Fibroblast of villous mesenchyme (primary cell): ENCODE measurements around the gene LTF. TPM values are rescaled to one million over a fixed set of nuclear protein-coding genes. Genes with fewer than 3 reads are reported as not detected.

Experiments
- DNase-seq: peaks from one replicate; pipeline ENCODE4 v3.0.0-alpha.2; 2010; ENCODE audit warnings: low read depth
- H3K4me3 ChIP-seq: 2 replicates; pipeline ENCODE4 v1.5.1; 2011; ENCODE audit warnings: low read depth, mild to moderate bottlenecking, low read length
- CTCF ChIP-seq: IDR thresholded peaks from 2 replicates; pipeline ENCODE4 v1.5.1; 2012; ENCODE audit warnings: low read depth, mild to moderate bottlenecking, low read length; ENCODE audit not compliant: insufficient read depth
- total RNA-seq: library from RNA; depleted of rRNA; stranded (reverse); fragments of >200 nt; gene quantifications from 2 replicates; pipeline ENCODE4 v1.2.3, GENCODE V29; 2012

LTF gene
- total RNA-seq, 1 donor = under 0.01 TPM

GRCh38 chr3:46478341-46478740 lies 13.6 kb upstream of the LTF start:
- H3K4me3 ChIP-seq = no peak overlapping the region
- no peak for DNase-seq
- TF ChIP-seq CTCF = no peak

GRCh38 chr3:46477756-46478155 lies 13.1 kb upstream of the LTF start:
- H3K4me3 ChIP-seq = no peak overlapping the region
- TF ChIP-seq CTCF = no peak
- DNase-seq = no peak

- no peak for DNase-seq
- TF ChIP-seq CTCF = no peak
- no peak overlapping the region for H3K4me3 ChIP-seq
Observed at GRCh38 chr3:46477145-46477544, 12.4 kb upstream of the LTF start.

- H3K4me3 ChIP-seq = no peak overlapping the region
- DNase-seq = no peak
- TF ChIP-seq CTCF = no peak
Observed at GRCh38 chr3:46472736-46473135, 8.0 kb upstream of the LTF start.

- no peak overlapping the region for H3K4me3 ChIP-seq
- no peak for TF ChIP-seq CTCF
- no peak for DNase-seq
Observed at GRCh38 chr3:46471371-46471914, 6.7 kb upstream of the LTF start.

- no peak for DNase-seq
- TF ChIP-seq CTCF = no peak
- H3K4me3 ChIP-seq = no peak overlapping the region
Observed at GRCh38 chr3:46470831-46471230, 6.1 kb upstream of the LTF start.

GRCh38 chr3:46469680-46470357 lies 5.1 kb upstream of the LTF start:
- DNase-seq = no peak
- no peak for TF ChIP-seq CTCF
- H3K4me3 ChIP-seq = no peak overlapping the region
